ENCODE results near the gene SEC16B.

The SEC16B gene

GRCh38 chr1:177976596-177976995 lies 6.7 kb upstream of the SEC16B start:
- no peak for DNase-seq

- no peak for DNase-seq
Measured at GRCh38 chr1:177975588-177976495, 6.0 kb upstream of the SEC16B start.

DNA sequence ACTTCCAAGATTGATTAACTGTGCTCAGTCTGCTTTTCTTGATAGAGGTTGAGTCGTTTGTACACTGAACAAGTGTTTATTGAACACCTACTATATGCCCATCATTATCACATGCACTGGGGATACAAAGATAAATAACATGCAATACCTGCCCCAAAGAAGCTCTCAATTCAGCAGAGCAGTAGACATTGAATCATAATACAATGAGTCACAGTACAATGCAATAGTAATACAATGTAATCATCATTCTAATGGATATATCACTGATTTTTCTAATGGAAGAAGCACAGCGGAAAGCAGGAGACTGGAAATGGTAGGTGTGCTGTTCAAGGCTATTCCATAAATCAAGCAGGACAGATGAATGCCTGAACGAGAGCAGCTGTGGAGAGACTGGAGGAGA lies 3.7 kb upstream of the SEC16B start:
- no peak for DNase-seq

DNA sequence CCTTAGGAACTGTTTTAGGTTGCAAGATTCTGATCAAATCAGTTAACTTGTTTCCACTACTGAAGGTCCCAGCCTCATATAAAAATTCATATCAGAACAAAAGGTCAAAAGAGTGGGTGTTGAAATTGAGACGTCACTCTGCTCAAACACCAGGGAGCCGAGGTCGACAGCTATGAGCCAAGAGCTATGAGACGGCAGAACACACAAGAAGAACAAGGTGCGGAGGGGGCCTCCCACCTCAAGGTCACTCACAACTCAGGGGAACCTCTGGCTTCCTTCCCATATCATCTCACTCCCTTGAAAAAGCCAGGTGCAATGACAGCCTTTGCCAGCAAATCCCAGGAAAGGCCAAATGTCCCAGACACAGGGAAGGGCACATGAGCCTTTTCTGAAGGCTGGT lies 749 bp downstream of the SEC16B start:
- DNase-seq, result no peak

DNA sequence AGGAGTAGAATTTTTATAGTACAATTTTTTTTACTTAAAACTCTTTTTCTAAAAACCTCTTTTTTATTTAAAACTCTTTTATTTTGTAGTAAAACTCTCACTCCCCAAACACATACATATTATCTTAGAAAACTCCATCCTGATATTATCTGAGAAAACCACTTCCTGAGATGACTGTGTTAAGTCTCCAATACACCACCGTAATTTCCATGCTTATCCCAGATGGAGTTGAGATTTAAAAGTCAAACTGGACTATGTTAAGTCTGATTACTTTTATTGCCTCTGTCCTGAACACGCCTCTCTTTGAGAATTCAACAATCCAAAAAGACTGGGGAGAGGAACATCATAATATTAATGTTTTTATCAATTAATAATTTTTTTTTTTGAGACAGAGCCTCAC lies 3.7 kb downstream of the SEC16B start:
- DNase-seq, result no peak

DNA sequence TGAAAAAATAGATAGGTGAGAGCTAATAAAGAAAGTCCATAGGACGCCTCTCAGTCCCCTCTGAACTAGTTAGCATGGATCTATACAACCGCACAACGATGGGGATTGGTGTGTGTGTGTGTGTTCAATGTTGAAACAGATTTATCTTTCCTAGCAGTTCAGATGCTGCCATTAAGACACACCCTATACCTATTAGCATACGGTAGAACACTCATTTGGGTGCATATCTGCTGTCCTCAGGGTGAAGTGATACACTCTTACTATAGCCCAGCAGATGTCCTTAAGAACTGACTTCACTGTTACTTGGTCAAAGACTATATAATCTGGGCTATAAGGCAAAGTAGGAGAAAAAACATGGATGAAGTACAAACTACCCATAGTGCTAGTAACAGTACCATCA lies 4.6 kb downstream of the SEC16B start:
- no peak for DNase-seq

GRCh38 chr1:177964336-177964735 lies 5.5 kb downstream of the SEC16B start:
- DNase-seq, result no peak

- no peak for DNase-seq
Measured at GRCh38 chr1:177960939-177961622, 8.8 kb downstream of the SEC16B start.

DNA sequence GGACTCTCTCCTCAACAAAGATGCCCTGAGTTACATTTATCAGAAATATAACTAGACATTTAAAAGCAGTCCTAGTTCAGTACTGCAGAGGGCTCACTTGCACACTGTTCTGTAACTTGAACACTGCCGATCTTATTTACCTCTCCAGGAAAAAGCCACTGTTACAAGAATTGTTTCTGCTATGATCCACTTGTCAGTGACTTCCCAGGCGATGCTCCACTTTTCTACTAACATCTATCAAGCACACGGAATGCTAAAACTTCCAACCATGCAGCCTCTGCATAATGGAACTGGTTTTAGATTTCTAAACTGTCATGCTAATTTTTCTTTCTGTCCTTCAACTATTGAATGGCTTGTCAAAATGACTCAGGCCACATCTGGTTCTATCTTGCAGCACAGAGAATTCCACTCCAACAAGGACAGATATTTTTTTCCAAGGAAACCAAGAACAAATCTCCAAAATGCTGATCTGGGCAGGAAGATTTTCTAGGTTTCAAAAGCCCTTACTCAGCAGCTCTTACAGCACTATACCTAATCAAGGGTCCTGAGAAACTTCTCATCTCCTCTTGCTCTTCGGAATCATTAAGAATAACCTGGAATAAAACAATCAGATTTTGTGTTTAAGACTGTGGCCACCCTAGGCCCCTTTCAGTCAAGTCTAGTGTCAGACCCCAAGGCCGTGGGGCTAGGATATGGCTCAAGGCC lies 9.9 kb downstream of the SEC16B start:
- DNase-seq, result no peak

DNA sequence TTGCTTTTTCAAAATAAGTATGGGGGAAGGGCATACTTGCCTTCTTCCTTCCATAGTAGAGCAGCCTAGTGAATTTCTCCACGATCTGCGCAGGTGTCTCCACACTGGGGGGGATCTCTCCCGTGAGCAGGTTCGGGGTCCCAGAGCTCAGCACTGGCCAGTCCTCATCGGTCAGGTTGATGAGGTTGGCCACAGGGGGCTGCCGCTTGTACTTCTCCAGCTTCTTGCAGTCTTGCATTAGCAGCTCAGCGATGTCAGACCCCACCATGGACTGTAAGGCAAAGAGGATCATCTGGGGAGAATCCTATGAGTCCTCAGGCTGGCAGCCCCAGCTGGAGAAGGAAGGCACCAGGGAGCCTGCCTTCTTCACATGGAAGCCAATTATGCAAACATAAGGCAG lies 11.8 kb downstream of the SEC16B start:
- DNase-seq, result no peak

DNA sequence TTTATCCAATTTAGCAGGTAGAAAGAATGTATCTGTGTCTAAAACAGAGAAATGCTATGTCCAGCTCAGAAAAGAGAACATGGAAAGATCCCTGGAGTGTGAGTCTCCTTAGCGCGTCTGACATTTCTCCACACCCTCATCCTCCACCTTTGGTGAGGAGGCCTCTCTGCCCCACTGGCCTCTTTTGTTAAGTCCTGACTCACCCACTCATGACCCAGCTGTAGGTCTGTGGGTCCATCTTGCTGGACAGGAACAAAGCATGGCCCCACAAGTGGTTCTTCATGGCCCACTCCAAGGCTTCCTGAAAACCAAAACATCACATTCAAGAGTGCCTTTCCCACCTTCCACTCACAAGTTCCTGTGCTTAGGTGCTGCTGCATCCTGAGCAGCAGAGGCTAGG lies 15.8 kb downstream of the SEC16B start:
- no peak for DNase-seq

GRCh38 chr1:177953549-177953948 lies 16.3 kb downstream of the SEC16B start:
- no peak for DNase-seq

- no peak for DNase-seq
Measured at GRCh38 chr1:177952691-177953090, 17.2 kb downstream of the SEC16B start.

DNA sequence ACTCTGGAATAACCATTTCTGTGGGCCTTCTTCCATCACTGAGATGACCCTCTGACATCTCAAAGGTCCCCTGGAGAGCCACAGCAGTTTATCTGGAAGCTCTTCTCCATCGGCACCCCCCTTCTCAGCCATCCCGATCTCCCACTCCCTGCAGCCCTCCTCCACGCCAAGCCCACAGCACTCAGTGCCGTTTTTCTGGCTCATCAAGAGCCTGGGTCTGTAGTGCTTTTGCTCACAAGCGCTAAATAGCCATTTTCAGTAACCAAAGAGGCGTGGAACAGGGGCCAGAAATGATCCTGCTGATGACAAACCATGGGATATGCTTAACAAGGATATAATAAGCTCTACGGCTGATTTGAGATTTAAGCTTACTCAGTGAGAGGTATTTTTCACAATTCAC lies 17.6 kb downstream of the SEC16B start:
- no peak for DNase-seq

DNA sequence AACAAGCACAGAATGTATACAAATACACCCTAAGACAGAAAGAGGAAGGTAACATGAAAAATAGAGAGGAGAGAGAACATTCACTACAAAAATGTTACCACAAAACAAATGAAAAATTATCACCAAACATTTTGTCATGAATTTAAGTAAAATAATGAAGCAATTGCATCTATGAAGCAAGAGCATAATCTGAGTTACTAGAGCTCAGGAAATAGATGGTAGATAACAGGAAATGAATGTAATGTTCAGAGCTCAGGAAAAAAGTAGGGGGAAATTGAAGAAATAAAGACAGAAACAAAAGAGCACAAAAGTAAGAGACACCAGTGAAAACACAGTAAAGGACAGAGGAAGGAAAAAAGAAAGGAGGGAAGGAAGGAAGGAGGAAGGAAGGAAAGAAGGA lies 19.4 kb downstream of the SEC16B start:
- DNase-seq, result no peak

DNA sequence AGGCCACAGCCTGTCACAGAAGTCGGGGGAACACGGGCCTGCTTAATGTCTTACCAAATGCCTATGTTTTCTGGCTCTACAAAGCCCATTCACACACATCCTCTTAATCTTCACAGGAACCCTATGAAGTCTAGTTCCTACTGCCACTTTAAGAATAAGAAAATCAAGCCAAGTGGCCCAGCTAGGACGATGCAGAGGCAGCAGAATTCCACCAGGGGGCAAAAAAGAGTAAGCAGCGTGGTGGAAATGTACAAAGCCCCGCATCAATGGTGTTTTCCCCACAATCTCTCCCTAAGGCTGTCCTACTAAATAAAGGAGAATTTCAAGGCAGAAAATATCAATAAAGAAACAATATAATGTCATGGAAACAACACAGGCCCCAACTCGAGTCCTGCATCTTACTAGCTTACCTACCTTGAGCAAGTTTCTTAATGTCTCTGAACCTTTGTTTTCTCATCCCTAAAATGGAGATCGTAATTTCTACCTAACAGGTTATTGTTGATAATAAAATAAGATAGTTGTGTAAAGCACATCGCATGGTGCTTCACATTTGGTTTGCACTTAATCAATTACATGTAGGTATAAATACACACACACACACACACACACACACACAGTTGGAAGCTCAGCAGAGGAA lies 21.4 kb downstream of the SEC16B start:
- DNase-seq, result peak; percentile 64

DNA sequence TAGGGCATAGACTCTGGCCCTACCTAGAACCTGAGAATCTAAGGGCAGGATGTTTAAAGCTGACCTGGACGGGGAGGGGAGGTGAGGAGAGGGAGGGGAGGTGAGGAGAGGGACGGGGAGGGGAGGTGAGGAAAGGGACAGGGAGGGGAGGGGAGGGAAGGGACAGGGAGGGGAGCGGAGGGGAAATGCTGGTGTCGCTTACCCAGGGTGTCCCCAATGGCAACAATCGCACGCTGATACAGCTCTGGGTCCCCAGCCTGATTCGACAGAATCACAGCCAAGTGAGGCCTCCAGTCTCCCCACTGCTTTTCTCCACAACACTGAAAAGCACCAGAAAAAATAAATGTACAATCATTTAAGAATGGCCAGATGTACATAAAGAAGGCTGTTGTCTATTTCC lies 22.2 kb downstream of the SEC16B start:
- no peak for DNase-seq

GRCh38 chr1:177945943-177946650 lies 23.8 kb downstream of the SEC16B start:
- peak; percentile 66 for DNase-seq

DNA sequence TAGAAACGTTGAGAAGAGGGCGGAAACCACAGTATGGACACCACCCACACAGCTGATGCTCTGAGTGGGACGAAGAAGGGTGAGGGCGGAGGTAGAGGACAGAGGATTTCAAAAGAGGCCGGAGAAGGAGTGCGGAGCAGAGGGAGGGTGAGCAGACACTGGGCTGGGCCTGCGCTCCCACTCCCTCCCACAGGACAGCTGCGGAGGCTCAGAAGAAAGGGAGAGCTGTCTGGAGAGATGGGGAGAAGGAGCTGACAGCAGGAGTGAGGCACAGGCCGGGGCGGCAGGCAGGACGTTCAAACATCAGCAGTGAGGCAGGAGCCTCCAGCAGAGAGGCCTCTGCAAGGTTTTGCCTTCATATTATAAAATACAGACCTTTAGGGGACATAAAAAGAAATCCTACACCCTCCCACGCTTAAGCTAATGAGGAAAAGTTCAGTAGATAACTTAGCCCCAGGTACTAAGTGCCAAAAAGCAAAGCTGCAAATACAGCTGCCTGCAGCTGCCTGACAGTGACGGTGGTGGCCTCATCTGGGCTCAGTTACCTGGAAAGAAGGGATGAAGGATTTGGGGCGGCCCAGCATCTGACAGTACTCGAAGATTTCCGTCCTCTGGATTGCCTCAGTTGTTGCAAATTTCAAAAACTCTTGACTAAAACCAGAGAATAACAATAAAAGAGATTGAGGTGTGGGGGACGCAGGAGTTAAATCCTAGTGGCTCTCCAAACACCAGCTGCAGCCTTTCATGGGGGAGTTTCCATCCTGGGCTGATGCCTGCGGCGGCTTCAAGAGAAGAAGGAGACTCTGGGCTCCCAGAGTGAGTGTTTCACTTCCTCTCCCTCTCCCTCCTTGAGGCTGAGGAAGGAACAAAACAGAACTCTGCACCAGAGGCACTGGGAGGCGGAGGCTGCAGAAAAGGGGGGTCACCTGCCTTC lies 25.6 kb downstream of the SEC16B start:
- DNase-seq, result peak; percentile 75

- DNase-seq, result no peak
Measured at GRCh38 chr1:177941976-177942375, 27.9 kb downstream of the SEC16B start.

GRCh38 chr1:177940682-177941081 lies 29.2 kb downstream of the SEC16B start:
- no peak for DNase-seq

Data from right kidney (tissue), 1 donor.